NCI-H460 (cell line): ENCODE data around the gene JMJD6. TPM values are rescaled to one million over a fixed set of nuclear protein-coding genes. Genes with fewer than 3 reads are reported as not detected.
"Not testable (repeated sequence)": the region's sequence is repeated elsewhere in the genome, so short reads cannot be mapped to it uniquely, and the experiment has no call there.

ENCODE experiments used
- DNase-seq: peaks from one replicate; pipeline ENCODE4 v3.0.0-alpha.2; 2016; ENCODE audit warnings: low read depth; ENCODE audit errors: extremely low read depth
- total RNA-seq: library from RNA; depleted of rRNA; stranded (reverse); fragments of >200 nt; shearing (Covaris generic); gene quantifications from 2 replicates; pipeline ENCODE4 v1.2.3, GENCODE V29; 2014

Gene JMJD6
- total RNA-seq, 1 experiment from 2014 or later, result 20.9 TPM

DNA sequence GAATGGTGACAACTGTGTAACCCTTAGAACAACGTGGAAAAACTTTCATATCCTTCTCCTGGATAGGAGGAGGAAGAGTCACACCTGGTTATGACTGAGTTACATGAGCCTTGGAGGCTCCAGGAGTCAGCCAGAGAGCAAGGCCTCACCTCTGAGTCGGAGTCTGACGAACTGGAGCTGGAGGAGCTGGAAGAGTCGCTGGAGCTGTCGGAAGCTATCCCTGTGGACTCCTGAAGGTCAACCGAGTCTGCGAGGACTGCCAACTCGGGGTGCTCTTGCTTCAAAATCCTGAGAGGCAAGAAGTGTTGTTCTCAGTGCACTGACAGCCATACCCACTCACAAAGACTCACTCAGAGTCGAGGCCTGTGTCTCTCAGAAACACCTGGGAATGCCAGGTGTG is 6.2 kb downstream of the JMJD6 start:
- no peak for DNase-seq

DNA sequence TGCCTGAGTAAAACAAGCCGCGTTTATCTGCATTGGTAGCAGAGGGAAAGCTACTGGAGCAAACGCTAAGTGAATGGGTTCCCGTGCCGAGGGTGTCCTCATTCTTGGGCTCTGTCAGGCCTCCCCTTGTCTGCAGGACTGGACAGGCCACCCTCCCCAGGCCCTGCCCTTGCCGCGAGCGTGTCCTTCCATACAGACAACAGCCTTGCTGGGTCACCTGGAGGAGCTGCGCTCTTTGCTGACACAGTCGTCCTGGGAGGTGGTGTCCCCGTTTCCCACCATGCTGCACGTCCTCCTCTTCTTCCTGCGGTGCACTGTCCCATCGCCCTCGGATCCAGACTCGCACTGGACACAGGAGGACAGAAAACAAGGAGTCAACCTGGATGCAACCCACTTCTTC is 7.9 kb downstream of the JMJD6 start:
- DNase-seq, result no peak

DNA sequence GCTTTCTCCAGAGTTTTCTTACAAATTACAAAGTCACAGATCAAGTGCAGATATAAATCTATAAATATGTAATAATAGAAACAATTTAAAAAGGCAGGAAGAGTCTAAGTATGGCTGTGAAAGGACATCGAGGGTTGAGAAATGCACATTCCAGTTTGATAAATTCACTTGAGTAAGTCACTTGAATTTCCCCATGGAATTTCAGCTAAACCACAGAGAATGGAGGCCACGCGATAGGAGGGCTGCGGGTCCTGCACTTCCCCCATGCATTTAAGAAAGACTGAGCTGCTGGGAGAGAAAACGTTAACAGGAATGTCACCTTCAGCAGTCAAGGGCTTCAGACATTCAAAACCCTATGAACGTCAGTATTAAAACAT is 9.6 kb downstream of the JMJD6 start:
- DNase-seq, result no peak

- DNase-seq, result no peak
Measured at GRCh38 chr17:76716146-76716838, 10.1 kb downstream of the JMJD6 start.

GRCh38 chr17:76715496-76715830 is 10.9 kb downstream of the JMJD6 start:
- DNase-seq, result no peak

DNA sequence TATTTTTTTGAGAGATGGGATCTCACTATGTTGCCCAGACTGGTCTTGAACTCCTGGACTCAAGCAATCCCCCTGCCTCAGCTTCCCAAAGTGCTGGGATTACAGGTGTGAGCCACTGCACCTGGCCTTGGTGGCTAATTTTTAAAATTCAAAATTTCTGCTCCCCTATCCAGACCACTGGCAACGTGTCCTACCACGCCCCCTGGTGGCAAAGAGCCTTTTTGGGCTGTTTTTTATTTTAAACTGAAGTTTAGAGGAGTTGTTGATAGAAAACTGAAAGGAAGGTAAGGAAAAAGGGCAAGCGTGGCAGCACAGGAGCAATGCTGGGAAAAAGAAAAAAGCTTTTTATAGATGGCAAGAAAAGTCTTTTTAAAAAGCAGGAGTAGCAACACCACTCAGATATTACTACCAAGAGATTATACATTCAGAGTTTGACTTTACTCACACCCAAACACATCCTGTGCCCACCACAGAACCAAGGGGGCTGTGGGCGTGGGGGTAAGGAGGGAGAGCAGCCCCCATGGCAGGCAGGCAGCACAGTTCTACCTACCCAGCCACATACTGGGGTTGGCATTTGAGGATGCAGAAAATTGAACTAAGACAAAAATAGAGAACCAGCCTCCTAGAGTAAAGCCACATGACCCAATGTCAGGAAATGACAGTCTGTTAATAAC is 11.4 kb downstream of the JMJD6 start:
- DNase-seq, result no peak

- no peak for DNase-seq
Measured at GRCh38 chr17:76714336-76714735, 12.1 kb downstream of the JMJD6 start.

- DNase-seq, result no peak
Measured at GRCh38 chr17:76713765-76714164, 12.6 kb downstream of the JMJD6 start.

DNA sequence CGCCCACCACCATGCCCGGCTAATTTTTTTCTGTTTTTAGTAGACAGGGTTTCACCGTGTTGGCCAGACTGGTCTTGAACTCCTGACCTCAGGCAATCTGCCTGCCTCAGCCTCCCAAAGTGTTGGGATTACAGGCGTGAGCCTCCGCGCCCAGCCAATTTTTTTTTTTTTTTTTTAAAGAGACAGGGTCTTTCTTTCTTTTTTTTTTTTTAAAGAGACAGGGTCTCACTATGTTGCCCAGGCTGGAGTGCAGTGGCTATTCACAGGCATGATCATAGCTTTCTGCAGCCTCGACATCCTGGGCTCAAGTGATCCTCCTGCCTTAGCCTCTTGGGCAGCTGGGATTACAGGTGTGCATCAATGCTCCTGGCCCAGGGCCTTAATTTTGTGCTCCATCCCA is 14.1 kb downstream of the JMJD6 start:
- not testable (repeated sequence) for DNase-seq

- DNase-seq, result no peak
Measured at GRCh38 chr17:76710863-76711611, 15.4 kb downstream of the JMJD6 start, which contains the start of gene MXRA7. Gene MXRA7 (minus strand): TSS chr17:76710965. CDS start chr17:76710946, 19 bp downstream.

- not testable (repeated sequence) for DNase-seq
Measured at GRCh38 chr17:76709951-76710862, 16.2 kb downstream of the JMJD6 start.

DNA sequence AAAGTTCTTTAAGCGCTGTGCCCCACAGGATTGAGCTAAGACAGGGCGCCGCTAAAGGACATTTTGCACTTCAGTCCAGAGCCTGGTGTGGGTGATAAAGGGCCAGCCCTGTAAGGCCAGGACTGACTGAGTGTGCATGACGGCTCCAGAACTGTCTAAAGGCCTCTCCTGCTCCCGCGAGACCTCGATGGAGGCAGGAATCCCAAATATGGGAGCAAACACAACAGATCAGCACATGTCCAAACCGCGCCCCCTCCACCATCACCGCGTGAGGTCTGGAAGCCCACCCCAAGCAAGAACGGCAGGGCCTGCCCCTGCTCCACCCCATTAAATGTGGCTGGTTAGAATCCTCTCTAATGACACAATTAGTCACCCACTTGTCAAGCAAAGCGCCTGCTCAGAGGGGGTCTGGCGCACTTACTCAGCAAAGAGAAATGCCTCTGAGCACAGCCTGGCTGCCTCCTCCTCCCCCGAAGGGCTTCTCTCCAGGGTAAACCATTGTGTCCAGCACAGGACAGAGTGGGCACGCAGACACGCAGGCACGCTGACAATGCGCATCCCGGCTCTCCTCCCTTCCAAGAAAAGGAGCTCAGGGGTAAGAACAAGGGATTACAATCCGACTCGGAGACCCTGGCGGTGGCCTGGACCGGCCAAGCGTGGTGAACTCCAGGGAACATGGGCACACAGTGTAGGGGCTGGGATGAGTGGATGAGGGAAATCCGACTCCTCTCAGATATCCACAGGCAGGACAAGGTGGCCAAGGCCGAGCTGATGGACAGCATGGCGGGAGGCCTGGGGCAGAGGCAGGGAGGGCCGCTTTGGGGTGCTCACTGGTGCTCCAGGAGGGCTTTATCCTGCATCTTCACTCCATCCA is 17.1 kb downstream of the JMJD6 start:
- DNase-seq, result no peak

DNA sequence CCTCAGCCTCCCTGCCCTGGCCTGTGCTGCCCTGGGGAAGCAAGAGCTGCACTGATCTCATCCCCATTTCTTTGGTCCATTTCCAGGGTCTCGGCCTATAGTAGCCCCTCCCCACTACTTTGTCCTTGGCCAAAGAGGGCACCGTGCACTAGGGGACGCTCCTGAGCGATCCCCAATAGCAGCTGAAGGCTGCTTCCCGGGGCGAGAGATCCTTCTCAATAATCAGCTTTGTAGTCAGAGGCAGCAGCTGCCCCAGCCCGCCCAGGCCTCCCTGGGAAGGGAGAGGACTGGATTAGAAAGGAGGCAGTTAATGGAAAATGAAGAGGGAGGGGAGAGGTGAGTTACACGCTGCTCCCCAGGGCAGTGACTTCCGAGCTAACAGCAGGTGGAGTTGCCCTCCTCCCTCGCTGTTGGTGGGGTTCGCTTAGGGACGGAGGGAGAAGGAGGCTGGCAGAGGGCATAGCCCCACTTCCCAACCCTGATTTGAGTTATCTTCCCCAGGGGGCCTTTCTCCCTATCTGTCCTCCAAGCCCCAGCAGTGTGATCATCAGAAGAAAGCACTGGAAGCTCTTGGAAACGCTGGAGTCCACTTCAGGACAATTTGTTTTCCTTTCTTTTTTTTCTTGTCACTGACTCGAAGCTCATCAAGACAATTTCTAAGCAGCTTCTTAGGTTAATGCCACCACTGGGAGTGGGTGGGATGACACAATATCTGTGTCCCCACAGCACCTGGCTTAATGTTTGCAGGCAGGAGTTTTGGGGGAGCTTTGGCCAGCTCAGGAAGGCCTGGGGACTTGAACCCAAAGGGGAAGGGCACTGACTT is 18.2 kb downstream of the JMJD6 start:
- DNase-seq, result no peak

DNA sequence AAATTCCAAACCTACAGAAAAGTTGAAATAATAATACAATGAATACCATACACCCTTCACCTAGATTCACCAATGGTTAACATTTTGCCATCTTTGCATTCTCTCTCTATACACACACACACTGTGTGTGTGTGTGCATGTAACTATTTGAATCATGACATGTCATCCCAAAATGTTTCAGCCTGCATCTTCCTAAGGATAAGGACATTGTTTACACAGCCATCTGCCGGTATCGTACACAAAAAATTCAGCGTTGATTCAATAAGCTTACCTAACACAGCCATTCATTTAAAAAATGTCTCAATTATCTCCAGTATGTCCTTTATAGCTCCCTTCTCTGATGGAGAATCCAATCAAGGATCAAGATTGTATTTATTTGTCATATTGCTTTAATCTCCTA is 19.6 kb downstream of the JMJD6 start:
- DNase-seq, result no peak

GRCh38 chr17:76704805-76705204 is 21.6 kb downstream of the JMJD6 start:
- DNase-seq, result no peak

DNA sequence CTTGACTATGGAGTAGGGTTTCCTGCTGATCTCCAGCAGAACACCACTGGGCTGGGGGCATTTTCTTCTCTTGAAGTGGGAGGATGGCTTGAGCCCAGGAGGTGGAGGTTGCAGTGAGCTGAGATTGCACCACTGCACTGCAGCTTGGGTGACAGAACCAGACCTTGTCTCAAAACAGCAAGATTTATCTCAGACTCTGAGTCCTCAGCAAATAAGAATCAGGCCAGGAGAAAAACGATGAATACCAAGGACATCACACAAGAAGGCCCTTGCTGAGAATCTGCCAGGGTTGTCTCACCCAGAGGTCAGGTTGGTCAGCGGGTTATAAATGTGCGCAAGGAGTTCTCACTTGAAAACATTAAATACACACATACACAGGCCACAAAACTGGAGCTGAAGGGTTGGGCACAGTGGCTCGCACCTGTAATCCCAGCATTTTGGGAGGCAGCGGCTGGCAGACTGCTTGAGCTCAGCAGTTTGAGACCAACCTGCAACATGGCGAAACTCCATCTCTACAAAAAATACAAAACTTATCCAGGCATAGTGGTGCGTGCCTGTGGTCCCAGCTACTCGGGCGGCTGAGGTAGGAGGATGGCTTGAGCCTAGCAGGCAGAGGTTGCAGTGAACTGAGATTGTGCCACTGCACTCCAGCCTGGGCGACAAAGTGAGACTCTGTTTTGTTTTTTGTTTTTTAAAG is 23.3 kb downstream of the JMJD6 start:
- DNase-seq, result no peak

DNA sequence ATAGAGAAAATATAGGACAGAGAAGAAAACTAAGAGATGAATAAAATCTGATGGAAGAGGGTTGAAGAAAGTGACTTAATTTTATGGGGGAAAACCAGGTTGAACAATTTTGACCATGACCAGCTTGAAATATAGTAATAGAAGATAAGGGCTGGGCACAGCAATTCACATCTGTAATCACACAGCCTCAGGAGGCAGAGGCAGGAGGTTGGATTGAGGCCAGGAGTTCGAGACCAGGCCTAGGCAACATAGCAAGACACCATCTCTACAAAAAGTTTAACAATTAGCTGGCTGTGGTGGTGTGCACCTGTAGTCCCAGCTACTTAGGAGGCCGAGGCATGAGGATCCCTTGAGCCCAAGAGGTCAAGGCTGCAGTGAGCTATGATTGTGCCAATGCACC is 24.3 kb downstream of the JMJD6 start:
- no peak for DNase-seq

- DNase-seq, result no peak
Measured at GRCh38 chr17:76701471-76701967, 24.9 kb downstream of the JMJD6 start.
